CMK (cell line): ENCODE measurements around the gene SRP9.
"Not testable (repeated sequence)": the region's sequence is repeated elsewhere in the genome, so short reads cannot be mapped to it uniquely, and the experiment has no call there.

Source experiments
- DNase-seq: peaks from one replicate; pipeline ENCODE4 v3.0.0-alpha.2; 2010; ENCODE audit warnings: low read depth

SRP9 gene

DNA sequence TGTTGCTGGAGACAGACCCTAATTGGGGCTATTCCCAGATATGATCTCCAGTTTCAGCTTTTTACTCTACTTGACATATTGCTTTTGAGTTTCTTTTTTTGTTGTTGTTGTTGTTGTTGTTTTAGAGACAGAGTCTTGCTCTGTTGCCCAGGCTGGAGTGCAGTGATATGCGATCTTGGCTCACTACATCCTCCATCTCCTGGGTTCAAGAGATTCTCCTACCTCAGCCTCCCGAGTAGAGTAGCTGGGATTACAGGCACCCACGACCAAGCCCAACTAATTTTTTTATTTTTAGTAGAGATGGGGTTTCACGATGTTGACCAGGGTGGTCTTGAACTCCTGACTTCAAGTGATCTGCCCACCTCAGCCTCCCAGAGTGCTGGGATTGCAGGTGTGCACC is 1.3 kb upstream of the SRP9 start:
- no peak for DNase-seq

GRCh38 chr1:225777058-225777582 is 506 bp upstream of the SRP9 start:
- peak; percentile 32 for DNase-seq

- no peak for DNase-seq
These were observed 677 bp downstream of the SRP9 start for GRCh38 chr1:225778337-225778669.

GRCh38 chr1:225779165-225779564 is 1.5 kb downstream of the SRP9 start:
- not testable (repeated sequence) for DNase-seq

DNA sequence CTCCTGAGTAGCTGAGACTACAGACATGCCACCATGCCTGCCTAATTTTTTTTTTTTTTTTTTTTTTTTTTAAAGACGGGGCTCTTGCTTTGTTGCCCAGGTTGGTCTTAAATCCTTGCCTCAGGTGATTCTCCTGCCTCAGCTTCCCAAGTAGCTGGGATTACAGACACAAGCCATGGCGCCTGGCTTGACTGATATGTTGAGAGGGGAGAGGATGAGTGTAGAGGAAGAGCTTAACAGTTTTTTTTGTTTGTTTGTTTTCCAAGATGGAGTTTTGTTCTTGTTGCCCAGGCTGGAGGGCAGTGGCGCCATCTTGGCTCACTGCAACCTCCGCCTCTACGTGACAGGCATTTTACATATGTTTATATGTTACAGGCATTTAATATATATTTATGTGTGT is 2.5 kb downstream of the SRP9 start:
- DNase-seq = no peak

DNA sequence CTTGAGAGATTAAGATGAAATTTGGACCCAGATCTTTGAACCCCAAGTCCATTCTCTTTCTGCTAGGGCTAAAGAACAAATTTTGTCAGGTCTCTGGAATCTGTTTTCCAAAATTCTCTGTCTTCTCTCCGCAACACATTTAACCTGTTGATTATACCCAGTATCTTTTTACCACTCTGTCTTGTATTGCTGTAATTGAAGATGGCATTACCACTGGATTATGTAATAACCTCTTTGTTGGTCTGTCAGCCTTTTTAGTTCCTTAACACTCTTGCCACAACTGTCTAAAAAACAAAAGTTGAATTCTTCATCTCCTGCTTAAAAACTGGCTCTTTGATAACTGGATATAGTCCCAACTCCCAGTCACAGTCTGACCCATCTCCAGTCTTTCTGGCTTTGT is 3.0 kb downstream of the SRP9 start:
- no peak for DNase-seq

GRCh38 chr1:225789142-225789541 is 11.5 kb downstream of the SRP9 start:
- DNase-seq = not testable (repeated sequence)

DNA sequence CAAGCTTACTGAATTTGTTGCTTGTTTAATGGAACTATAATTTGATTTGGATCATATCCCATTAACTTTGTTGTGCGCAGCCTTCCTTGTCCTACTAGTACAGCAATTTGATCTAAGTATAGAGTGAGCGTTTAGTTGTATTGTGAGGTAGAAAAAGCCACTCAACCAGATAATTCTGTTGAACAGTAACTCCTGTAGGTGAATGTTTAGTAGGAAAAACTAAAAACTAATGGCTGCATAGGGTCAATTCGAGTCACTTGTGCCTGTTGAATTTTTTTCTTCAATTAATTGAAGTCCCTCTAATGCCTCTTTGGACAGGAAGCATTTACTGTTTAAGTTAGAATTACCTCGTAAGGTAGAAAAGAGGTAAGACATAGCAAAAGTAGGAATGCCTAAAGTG is 17.3 kb downstream of the SRP9 start:
- no peak for DNase-seq

- not testable (repeated sequence) for DNase-seq
These were observed 18.5 kb downstream of the SRP9 start for GRCh38 chr1:225796097-225796496.

DNA sequence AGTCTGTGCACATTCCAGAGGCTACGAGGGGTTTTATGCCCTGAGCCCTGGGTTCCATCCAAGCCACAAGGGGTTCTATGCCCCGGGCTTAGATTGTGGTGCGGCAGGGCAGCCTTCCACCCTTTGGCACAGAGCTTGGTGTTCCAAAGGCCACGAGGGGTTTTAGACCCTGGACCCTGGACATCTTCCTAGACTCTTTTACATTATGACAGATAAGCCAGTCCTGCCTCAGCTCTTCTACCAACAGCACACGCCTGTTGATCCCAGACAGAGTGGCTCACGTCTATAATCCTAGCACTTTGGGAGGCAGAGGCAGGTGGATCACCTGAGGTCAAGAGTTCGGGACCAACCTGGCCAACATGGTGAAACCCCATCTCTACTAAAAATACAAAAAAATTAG is 23.5 kb downstream of the SRP9 start:
- DNase-seq = not testable (repeated sequence)

DNA sequence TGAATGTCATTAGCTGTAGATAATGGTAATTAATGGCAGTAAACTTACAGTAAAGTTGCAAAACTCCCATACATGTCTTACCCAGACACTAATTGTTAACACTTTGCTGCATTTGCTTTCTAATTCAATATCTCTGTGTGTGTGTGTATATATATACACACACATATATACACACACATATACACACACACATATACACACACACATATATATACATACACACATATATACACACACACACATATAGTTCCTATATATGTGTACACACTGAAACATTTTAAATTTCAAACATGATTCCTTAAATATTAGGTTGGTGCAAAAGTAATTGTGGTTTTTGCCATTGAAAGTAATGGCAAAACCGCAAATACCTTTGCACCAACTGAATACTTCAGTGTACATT is 28.6 kb downstream of the SRP9 start:
- DNase-seq = no peak

DNA sequence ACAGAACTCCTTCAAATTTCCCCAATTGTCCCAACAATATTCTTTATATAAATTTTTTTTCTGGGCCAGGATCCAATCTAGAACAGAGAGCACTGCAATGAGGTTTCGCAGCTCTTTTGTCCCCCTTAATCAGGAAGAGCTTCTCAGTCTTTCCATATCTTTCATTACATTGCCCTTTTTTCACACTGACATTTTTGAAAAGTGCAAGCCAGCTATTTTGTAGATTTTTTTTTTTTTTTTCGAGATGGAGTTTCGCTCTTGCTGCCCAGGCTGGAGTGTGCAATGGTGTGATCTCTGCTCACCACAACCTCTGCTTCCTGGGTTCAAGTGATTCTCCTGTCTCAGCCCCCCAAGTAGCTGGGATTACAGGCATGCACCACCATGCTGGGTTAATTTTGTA is 29.1 kb downstream of the SRP9 start:
- not testable (repeated sequence) for DNase-seq

GRCh38 chr1:225808136-225808535 is 30.5 kb downstream of the SRP9 start:
- no peak for DNase-seq

GRCh38 chr1:225809842-225810578 is 32.4 kb downstream of the SRP9 start, which contains the start of gene EPHX1:
TSS of gene EPHX1 (plus strand) at chr1:225810124. CDS start at chr1:225828730, 18,606 bp downstream.
- DNase-seq = peak; percentile 31

- DNase-seq = not testable (repeated sequence)
These were observed 33.2 kb downstream of the SRP9 start for GRCh38 chr1:225810579-225811538.

DNA sequence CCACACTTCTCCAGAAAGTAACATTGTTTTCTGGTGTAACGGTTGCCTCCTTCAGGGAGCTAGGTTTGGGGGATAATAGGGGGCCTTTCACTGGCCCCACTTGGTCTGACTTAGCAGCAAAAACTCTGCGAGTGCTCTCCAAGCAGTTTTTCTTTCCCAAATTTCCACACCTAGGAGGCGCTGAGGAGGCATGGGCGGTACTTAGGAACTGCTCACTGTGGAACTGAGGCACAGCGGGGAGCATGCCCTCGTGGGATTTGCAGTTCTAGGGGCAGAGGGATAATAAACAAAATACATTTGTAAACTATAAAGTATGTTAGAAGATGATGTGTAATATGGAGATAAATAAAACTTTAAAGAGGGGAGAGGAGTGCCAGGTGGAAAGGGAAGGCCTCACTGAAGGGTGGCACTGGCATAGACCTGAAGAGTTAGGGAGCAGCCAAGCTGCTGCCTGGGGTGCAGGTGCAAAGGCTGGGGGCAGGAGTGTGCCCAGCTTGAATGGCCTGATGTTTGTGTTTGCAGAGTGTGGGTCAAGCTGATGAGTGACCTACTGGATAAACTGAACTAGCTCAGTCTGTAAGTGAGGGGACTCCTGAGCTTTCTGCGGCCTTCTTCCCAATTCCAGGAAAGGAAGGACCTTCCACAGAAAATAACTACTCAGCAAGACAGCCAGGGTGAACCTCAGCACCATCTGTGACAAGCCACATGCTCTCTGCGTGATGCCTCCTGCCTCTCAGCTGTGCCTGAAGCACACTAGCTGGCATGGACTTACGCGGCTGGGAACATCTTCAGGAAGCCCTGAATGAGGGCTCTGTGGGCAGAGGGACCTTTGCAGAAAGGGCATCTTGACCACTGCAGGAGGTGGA is 34.2 kb downstream of the SRP9 start:
- no peak for DNase-seq

DNA sequence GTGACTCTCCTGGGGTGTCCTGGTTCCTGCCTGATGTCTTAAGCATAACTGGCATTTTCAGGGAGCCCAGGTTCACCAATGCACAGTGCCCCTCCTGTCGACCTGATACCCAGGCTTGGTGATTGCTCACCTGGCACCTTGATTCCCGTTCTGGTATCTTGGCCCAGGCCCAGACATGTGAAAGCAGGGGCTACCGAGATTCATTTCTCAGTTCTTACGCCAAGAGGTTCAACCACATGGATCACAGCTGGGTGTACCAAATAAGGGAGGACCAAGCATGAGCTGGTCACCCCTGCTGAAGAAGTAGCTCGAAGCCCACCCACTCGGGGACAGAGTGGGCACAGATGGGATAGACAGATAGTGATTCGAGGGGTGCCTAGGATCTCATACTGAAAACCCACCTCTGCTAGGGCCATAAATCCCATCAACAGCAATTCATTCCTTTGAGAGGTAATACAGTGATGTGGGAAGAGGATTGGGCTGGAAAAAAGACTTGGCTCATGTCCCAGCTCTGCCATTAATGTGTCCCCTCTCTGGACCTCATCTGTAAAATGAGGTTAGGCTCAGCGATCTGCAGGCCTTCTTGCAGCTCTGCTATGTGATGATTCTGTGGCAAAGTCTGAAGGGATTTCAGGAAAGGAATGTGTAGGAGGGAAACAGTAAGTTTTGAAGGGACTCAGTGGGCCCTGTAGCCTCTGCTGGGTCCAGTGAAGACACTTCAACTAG is 35.0 kb downstream of the SRP9 start:
- no peak for DNase-seq

GRCh38 chr1:225813214-225813964 is 35.8 kb downstream of the SRP9 start:
- no peak for DNase-seq

- DNase-seq = no peak
These were observed 36.8 kb downstream of the SRP9 start for GRCh38 chr1:225814381-225814780.

- not testable (repeated sequence) for DNase-seq
These were observed 37.5 kb downstream of the SRP9 start for GRCh38 chr1:225815090-225815489.
